HG02610 (cell line): Measurements from ENCODE around the gene PDE6A.
"Not testable (repeated sequence)": the region's sequence is repeated elsewhere in the genome, so short reads cannot be mapped to it uniquely, and the experiment has no call there.

ENCODE experiments used
- ATAC-seq: cut with Tn5 transposase; IDR thresholded peaks from one replicate; pipeline ENCODE4 v1.9.1; 2021; ENCODE audit warnings: mild to moderate bottlenecking, moderate library complexity; ENCODE audit not compliant: unreplicated experiment

The PDE6A gene

GRCh38 chr5:149953436-149954121 is 9.0 kb upstream of the PDE6A start:
- ATAC-seq, result no peak

- no peak for ATAC-seq
These were observed 6.7 kb upstream of the PDE6A start for GRCh38 chr5:149951138-149951749.

GRCh38 chr5:149948993-149949392 is 4.4 kb upstream of the PDE6A start:
- ATAC-seq, result no peak

- no peak for ATAC-seq
These were observed 1.5 kb upstream of the PDE6A start for GRCh38 chr5:149946118-149946517.

- ATAC-seq, result not testable (repeated sequence)
These were observed 1.2 kb downstream of the PDE6A start for GRCh38 chr5:149943177-149943949.

- ATAC-seq, result not testable (repeated sequence)
These were observed 1.8 kb downstream of the PDE6A start for GRCh38 chr5:149942741-149943169.

GRCh38 chr5:149942199-149942598 is 2.4 kb downstream of the PDE6A start:
- no peak for ATAC-seq

GRCh38 chr5:149941795-149942194 is 2.8 kb downstream of the PDE6A start:
- ATAC-seq, result no peak

- no peak for ATAC-seq
These were observed 3.5 kb downstream of the PDE6A start for GRCh38 chr5:149940941-149941644.

- ATAC-seq, result no peak
These were observed 4.5 kb downstream of the PDE6A start for GRCh38 chr5:149940077-149940574.

GRCh38 chr5:149939546-149939945 is 5.0 kb downstream of the PDE6A start:
- no peak for ATAC-seq

GRCh38 chr5:149938791-149939358 is 5.7 kb downstream of the PDE6A start:
- no peak for ATAC-seq

GRCh38 chr5:149938279-149938678 is 6.3 kb downstream of the PDE6A start:
- ATAC-seq, result no peak

- ATAC-seq, result no peak
These were observed 7.0 kb downstream of the PDE6A start for GRCh38 chr5:149937610-149938009.

GRCh38 chr5:149936700-149937091 is 7.9 kb downstream of the PDE6A start:
- ATAC-seq, result no peak

- no peak for ATAC-seq
These were observed 8.4 kb downstream of the PDE6A start for GRCh38 chr5:149936044-149936699.

- no peak for ATAC-seq
These were observed 9.1 kb downstream of the PDE6A start for GRCh38 chr5:149935431-149935901.

GRCh38 chr5:149932445-149933350 is 11.9 kb downstream of the PDE6A start:
- no peak for ATAC-seq

- no peak for ATAC-seq
These were observed 12.6 kb downstream of the PDE6A start for GRCh38 chr5:149931992-149932436.
